Daoy (cell line): Measurements from ENCODE around the gene DOCK4. TPM values are rescaled to one million over a fixed set of nuclear protein-coding genes. Genes with fewer than 3 reads are reported as not detected.

ENCODE experiments used
- DNase-seq: peaks from one replicate; pipeline ENCODE4 v3.0.0-alpha.2; 2015; ENCODE audit warnings: low read depth
- total RNA-seq: library from RNA; depleted of rRNA; stranded (reverse); fragments of >200 nt; shearing (Covaris generic); gene quantifications from 2 replicates; pipeline ENCODE4 v1.2.3, GENCODE V29; 2014

Gene DOCK4
- total RNA-seq, 1 experiment from 2014 or later, result 17.2 TPM

DNA sequence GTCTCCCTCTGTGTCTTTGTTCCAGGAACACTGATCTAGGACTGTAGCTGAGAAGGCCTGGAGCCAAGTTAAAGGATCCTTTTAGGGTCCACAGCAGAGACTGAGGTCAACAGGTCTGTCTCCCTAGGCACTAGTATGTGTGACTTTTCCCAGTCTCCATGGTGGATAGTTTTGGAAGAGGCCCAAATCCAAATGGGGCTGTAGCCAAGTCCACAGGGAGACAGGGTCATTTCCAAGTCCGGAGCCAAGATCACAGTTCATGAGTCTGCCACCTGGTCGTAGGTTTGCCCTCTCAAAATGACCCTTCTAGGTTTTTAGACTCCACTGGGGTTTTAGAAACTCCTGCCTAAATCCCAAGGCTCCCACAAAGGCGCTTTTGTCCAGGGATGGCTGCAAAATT, 17.1 kb upstream of the DOCK4 start:
- DNase-seq, result no peak

- no peak for DNase-seq
Measured at GRCh38 chr7:112220877-112221434, 14.8 kb upstream of the DOCK4 start.

GRCh38 chr7:112215787-112216186, 9.6 kb upstream of the DOCK4 start:
- DNase-seq, result no peak

DNA sequence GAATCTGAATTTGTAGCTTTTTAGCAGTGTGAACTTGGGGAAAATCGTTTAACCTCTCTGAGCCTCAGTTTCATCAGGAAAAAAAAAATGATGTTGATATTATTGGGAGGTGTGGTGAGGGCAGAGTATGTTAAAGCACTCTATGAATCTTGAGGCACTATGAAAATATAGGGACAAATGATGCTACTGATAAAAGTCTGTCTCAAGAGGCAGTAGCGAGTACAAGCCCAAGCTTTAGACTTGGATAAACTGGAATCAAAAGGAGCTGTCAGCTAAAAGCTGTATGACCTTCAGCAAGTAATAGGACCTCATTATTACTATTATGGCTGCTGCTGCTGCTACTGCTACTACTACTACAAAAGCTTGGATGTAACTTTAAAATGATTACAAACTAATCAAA, 8.7 kb upstream of the DOCK4 start:
- no peak for DNase-seq

GRCh38 chr7:112214268-112214667, 8.1 kb upstream of the DOCK4 start:
- DNase-seq, result no peak

DNA sequence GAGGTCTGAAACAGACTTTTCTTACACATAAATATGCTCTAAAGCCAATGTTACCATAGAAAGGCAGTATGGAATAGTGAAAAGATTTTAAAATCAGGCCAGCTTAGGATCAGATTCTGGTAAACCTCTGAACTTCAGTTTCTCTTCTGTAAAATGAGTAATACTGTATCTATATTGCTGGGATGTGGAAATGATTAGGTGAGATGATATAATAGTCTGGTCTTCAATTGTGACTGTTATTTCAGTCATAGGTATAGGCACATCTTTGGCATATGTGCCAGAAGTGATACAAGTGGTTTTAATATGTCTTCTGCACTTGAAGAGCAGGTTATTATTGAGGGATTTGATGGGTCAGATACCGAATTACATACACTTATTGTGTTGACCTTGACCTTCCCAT, 7.5 kb upstream of the DOCK4 start:
- DNase-seq, result no peak

- no peak for DNase-seq
Measured at GRCh38 chr7:112212571-112212970, 6.4 kb upstream of the DOCK4 start.

GRCh38 chr7:112211348-112211907, 5.2 kb upstream of the DOCK4 start:
- no peak for DNase-seq

- no peak for DNase-seq
Measured at GRCh38 chr7:112207765-112208164, 1.6 kb upstream of the DOCK4 start.

GRCh38 chr7:112206991-112207592, 893 bp upstream of the DOCK4 start:
- DNase-seq, result no peak

- peak; percentile 81 for DNase-seq
Measured at GRCh38 chr7:112205343-112206237, 609 bp downstream of the DOCK4 start.

GRCh38 chr7:112204499-112205342, 1.5 kb downstream of the DOCK4 start:
- peak; percentile 49 for DNase-seq

DNA sequence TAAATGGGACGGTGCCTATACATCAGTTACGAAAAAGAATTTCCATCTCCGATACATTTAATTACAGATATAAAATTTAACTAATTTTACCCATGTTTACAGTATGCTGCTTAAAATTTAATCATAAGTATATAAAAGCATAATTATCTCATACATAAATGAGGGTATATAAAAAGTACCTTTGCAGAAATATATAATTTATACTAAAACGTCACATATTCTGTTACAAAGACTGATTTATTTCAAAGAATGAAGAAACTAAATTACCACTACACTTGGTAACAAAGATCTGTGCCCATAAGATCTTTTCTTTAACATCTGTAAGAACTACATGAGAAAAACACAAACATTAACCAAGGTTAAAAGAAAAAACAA, 2.8 kb downstream of the DOCK4 start:
- DNase-seq, result no peak

- DNase-seq, result peak; percentile 31
Measured at GRCh38 chr7:112202816-112203215, 3.4 kb downstream of the DOCK4 start.

GRCh38 chr7:112201839-112202238, 4.4 kb downstream of the DOCK4 start:
- no peak for DNase-seq

DNA sequence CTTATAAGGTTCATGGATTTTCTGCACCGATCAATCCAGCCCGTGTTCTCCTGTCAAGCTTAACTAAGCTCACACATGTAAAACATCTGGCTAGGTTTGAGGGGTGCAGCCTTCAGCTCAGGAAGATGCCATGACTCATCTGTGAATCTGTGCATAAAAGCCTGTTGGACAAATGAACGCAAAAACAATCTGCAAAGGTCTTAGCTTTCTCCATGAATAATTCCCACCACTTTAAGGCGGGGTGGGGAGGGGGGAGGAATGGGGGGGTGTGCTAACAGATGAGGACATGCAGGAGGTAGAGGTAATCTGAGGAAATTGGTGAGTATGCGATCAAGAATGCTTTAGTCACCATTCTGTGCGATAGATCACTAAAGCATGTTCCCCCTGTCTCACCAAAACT, 4.8 kb downstream of the DOCK4 start:
- DNase-seq, result peak; percentile 77

- DNase-seq, result no peak
Measured at GRCh38 chr7:112199672-112200071, 6.5 kb downstream of the DOCK4 start.

DNA sequence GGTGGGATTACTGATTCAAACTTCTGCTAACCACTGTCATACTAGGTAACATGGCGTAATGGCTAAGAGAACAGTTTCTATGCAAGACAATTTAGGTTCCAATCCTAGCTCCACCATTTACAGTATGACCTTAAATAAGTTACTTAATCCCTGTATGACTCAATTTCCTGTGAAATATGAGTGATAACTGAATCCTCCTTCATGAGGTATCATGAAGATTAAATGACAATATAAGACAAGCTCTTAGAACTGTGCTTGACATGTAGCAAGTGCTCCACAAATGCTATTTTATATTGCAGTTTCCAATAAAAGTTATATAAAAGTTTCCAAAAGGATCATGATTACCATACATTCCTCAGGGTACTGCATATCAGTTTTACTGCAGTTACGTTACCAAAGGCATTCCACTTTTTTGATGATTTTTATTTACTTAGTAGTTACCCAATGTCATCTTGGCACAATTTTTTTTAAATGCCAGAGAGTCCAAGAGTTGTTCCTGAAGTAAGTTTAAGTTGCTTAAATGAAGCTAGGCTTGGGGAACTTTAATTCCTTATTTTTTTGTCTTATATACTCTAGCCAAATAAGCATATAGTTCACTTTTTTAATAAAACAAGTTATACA, 7.1 kb downstream of the DOCK4 start:
- no peak for DNase-seq

- DNase-seq, result no peak
Measured at GRCh38 chr7:112197322-112197721, 8.9 kb downstream of the DOCK4 start.

- DNase-seq, result no peak
Measured at GRCh38 chr7:112195717-112196116, 10.5 kb downstream of the DOCK4 start.

DNA sequence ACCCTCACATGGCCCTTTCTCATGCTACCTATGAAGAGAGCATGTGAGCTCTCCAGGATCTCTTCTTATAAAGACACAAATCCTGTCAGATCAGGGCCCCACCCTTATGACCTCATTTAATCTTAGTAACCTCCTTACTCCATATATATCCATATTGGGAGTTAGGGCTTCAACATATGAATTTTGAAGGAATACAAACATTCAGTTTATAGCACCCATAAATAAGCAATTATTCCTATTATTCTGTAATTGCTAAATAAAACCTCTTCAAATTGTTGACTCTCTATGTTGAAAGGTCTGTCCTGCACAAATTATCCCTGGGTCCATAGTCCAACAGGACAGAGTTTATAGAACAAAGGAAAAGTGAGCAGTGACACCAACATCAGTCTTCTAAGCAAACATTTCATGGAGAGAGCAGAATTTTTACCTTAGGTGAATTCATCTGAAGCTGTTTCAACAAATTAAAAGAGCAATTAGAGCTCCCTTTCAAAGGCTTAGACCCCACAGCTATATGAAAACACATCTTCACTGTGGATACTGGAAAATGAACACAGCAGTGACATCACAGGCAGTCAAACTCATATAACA, 12.2 kb downstream of the DOCK4 start:
- DNase-seq, result no peak
